H9 (cell line): ENCODE data around the gene OXCT1. TPM values are rescaled to one million over a fixed set of nuclear protein-coding genes. Genes with fewer than 3 reads are reported as not detected.

Experiments used
- DNase-seq: peaks from one replicate; pipeline ENCODE4 v3.0.0-alpha.2; 2017
- H2AFZ ChIP-seq: one replicate; pipeline ENCODE4 v1.6.1; 2013; ENCODE audit warnings: mild to moderate bottlenecking, low read length, control low read depth, moderate library complexity
- H2AK5ac ChIP-seq: 2 replicates; pipeline ENCODE4 v1.6.1; 2013; ENCODE audit warnings: low read length, control low read depth, mixed read lengths; ENCODE audit not compliant: insufficient read length
- H2BK120ac ChIP-seq: one replicate; pipeline ENCODE4 v1.6.1; 2013; ENCODE audit warnings: low read depth, mild to moderate bottlenecking, low read length, control low read depth, inconsistent platforms; ENCODE audit not compliant: poor library complexity, severe bottlenecking
- H2BK12ac ChIP-seq: 2 replicates; pipeline ENCODE4 v1.6.1; 2013; ENCODE audit warnings: low read length, control low read depth, mixed read lengths, low read depth; ENCODE audit not compliant: insufficient read length
- H2BK15ac ChIP-seq: 2 replicates; pipeline ENCODE4 v1.6.1; 2013; ENCODE audit warnings: low read depth, low read length, control low read depth
- H2BK20ac ChIP-seq: one replicate; pipeline ENCODE4 v1.6.1; 2013; ENCODE audit warnings: low read depth, mild to moderate bottlenecking, low read length, control low read depth, inconsistent platforms; ENCODE audit not compliant: poor library complexity, severe bottlenecking
- H2BK5ac ChIP-seq: 2 replicates; pipeline ENCODE4 v1.6.1; 2013; ENCODE audit warnings: low read length, control low read depth, mixed read lengths; ENCODE audit not compliant: insufficient read length
- H3K14ac ChIP-seq: 2 replicates; pipeline ENCODE4 v1.6.1; 2013; ENCODE audit warnings: low read length, control low read depth; ENCODE audit not compliant: insufficient read depth
- H3K18ac ChIP-seq: 2 replicates; pipeline ENCODE4 v1.6.1; 2013; ENCODE audit warnings: low read depth, mild to moderate bottlenecking, mixed read lengths, low read length, control low read depth; ENCODE audit not compliant: insufficient read length
- H3K23ac ChIP-seq: 2 replicates; pipeline ENCODE4 v1.6.1; 2013; ENCODE audit warnings: low read length, control low read depth, mixed read lengths, low read depth; ENCODE audit not compliant: insufficient read length
- H3K23me2 ChIP-seq: 2 replicates; pipeline ENCODE4 v1.6.1; 2013; ENCODE audit warnings: low read depth, mild to moderate bottlenecking, mixed read lengths, low read length, control low read depth; ENCODE audit not compliant: insufficient read length, poor library complexity, severe bottlenecking
- H3K27ac ChIP-seq: 2 replicates; pipeline ENCODE4 v1.5.1; 2013; ENCODE audit warnings: low read length, control low read depth, mixed read lengths, low read depth; ENCODE audit not compliant: insufficient read length
- H3K27me3 ChIP-seq: 2 replicates; pipeline ENCODE4 v1.6.1; 2013; ENCODE audit warnings: low read length, control low read depth, inconsistent platforms; ENCODE audit not compliant: insufficient read depth
- H3K4ac ChIP-seq: 2 replicates; pipeline ENCODE4 v1.6.1; 2013; ENCODE audit warnings: low read depth, mild to moderate bottlenecking, control low read depth, inconsistent platforms, low read length, moderate library complexity
- H3K4me1 ChIP-seq: 2 replicates; pipeline ENCODE4 v1.6.1; 2013; ENCODE audit warnings: low read length, control low read depth, inconsistent platforms; ENCODE audit not compliant: insufficient read depth
- H3K4me2 ChIP-seq: 2 replicates; pipeline ENCODE4 v1.6.1; 2013; ENCODE audit warnings: low read length, control low read depth, mixed read lengths; ENCODE audit not compliant: insufficient read length, insufficient read depth
- H3K56ac ChIP-seq: 2 replicates; pipeline ENCODE4 v1.6.1; 2013; ENCODE audit warnings: low read depth, mild to moderate bottlenecking, mixed read lengths, low read length, control low read depth; ENCODE audit not compliant: insufficient read length
- H3K79me1 ChIP-seq: 2 replicates; pipeline ENCODE4 v1.6.1; 2013; ENCODE audit warnings: low read depth, mild to moderate bottlenecking, moderate library complexity, low read length, control low read depth, inconsistent platforms; ENCODE audit not compliant: insufficient read depth, poor library complexity, severe bottlenecking
- H3K79me2 ChIP-seq: 2 replicates; pipeline ENCODE4 v1.6.1; 2013; ENCODE audit warnings: low read length, control low read depth, inconsistent platforms; ENCODE audit not compliant: insufficient read depth
- H3K9ac ChIP-seq: 2 replicates; pipeline ENCODE4 v1.6.1; 2013; ENCODE audit warnings: low read length, control low read depth, mixed read lengths; ENCODE audit not compliant: insufficient read length; ENCODE audit errors: extremely low read depth
- H3K9me3 ChIP-seq: one replicate; pipeline ENCODE4 v1.6.1; 2013; ENCODE audit warnings: low read depth, low read length, inconsistent platforms; ENCODE audit not compliant: control insufficient read depth
- H3T11ph ChIP-seq: one replicate; pipeline ENCODE4 v1.6.1; 2013; ENCODE audit warnings: mild to moderate bottlenecking, low read length, control low read depth, inconsistent platforms
- H4K20me1 ChIP-seq: one replicate; pipeline ENCODE4 v1.6.1; 2013; ENCODE audit not compliant: control insufficient read depth, insufficient read length, insufficient read depth
- H4K5ac ChIP-seq: 2 replicates; pipeline ENCODE4 v1.6.1; 2013; ENCODE audit warnings: low read depth, mild to moderate bottlenecking, mixed read lengths, low read length, control low read depth; ENCODE audit not compliant: insufficient read length
- H4K8ac ChIP-seq: replicated peaks from 2 replicates; pipeline ENCODE4 v1.6.1; 2013; ENCODE audit warnings: low read length, control low read depth, mixed read lengths, low read depth; ENCODE audit not compliant: insufficient read length
- H4K91ac ChIP-seq: 2 replicates; pipeline ENCODE4 v1.6.1; 2013; ENCODE audit warnings: low read depth, mild to moderate bottlenecking, moderate library complexity, mixed read lengths, low read length, control low read depth; ENCODE audit not compliant: insufficient read length
- H3K27ac Mint-ChIP-seq, 3 experiments: 2 replicates in 2 of 3; 3 replicates in 1 of 3; pipeline ENCODE4 v1.8.0; 2020 to 2021; ENCODE audit warnings: mixed read lengths in 3 of 3, mild to moderate bottlenecking in 1 of 3, moderate library complexity in 1 of 3
- H3K27me3 Mint-ChIP-seq: 2 replicates; pipeline ENCODE4 v1.8.0; 2021; ENCODE audit warnings: low read depth, mild to moderate bottlenecking, moderate library complexity, mixed read lengths
- H3K36me3 Mint-ChIP-seq, 3 experiments: 2 replicates in 2 of 3; 3 replicates in 1 of 3; pipeline ENCODE4 v1.8.0; 2020 to 2021; ENCODE audit warnings: low read depth in 3 of 3, mixed read lengths in 3 of 3; ENCODE audit not compliant: insufficient read depth in 1 of 3
- H3K4me1 Mint-ChIP-seq, 2 experiments: 2 replicates each; pipeline ENCODE4 v1.8.0; 2020; ENCODE audit warnings: mixed read lengths in 2 of 2
- H3K4me3 Mint-ChIP-seq, 2 experiments: 2 replicates in 1 of 2; 3 replicates in 1 of 2; pipeline ENCODE4 v1.8.0; 2020 to 2021; ENCODE audit warnings: mild to moderate bottlenecking in 2 of 2, mixed read lengths in 2 of 2, moderate library complexity in 1 of 2
- H3K9me3 Mint-ChIP-seq, 2 experiments: 2 replicates in 1 of 2; 3 replicates in 1 of 2; pipeline ENCODE4 v1.8.0; 2020; ENCODE audit warnings: mild to moderate bottlenecking in 2 of 2, mixed read lengths in 2 of 2, moderate library complexity in 1 of 2
- CTCF ChIP-seq: fragments of 200-600 bp; sonication (generic); conservative IDR thresholded peaks from 3 replicates; pipeline ENCODE4 v1.8.0; 2021; ENCODE audit warnings: antibody characterized with exemption, mild to moderate bottlenecking
- WGBS: extraction: QIAGEN DNeasy Blood & Tissue Kit; methylation state at CpG from one replicate; pipeline ENCODE4 v1.1.7; 2013; ENCODE audit warnings: missing lambda C conversion rate, low lambda C conversion rate, mixed read lengths; ENCODE audit not compliant: insufficient read length; ENCODE audit errors: extremely low coverage; 5-methylcytosine and 5-hydroxymethylcytosine counted together
- total RNA-seq: library from RNA; stranded (reverse); gene quantifications from 2 replicates; pipeline ENCODE4 v1.2.1, GENCODE V29; 2021

Gene OXCT1
- total RNA-seq, 1 experiment from 2014 or later = 25.6 TPM

GRCh38 chr5:41844502-41844901, 25.7 kb downstream of the OXCT1 start:
- Mint-ChIP-seq H3K9me3 (peaks cover 0 to 9% of the 10 kb centered on the region in 2 experiments; a peak in 4 of 5 replicates), H3K4me3 (no peak overlapping the region), H3K36me3 (peaks cover 10 to 19% (median 13%) of the 10 kb centered on the region in 3 experiments), H3K27me3 (no peaks in the 10 kb centered on the region), H3K27ac (no peak overlapping the region), H3K4me1 (no peaks in the 10 kb centered on the region)
- Histone ChIP-seq H2AFZ (no peak overlapping the region), H3K14ac (no peak overlapping the region), H3K9ac (no peak overlapping the region), H3K23me2 (no peaks in the 10 kb centered on the region), H3K9me3 (no peaks in the 10 kb centered on the region), H3K4me1 (no peaks in the 10 kb centered on the region), H3K79me2 (no peaks in the 10 kb centered on the region), H3K27ac (no peak overlapping the region), H4K91ac (no peak overlapping the region), H3K27me3 (no peaks in the 10 kb centered on the region), H3K18ac (no peak overlapping the region), H3K23ac (no peak overlapping the region), H4K20me1 (no peaks in the 10 kb centered on the region), H3K79me1 (no peaks in the 10 kb centered on the region), H3K4me2 (no peak overlapping the region), H2BK5ac (no peak overlapping the region), H2BK15ac (no peak overlapping the region), H2AK5ac (no peak overlapping the region), H2BK12ac (no peak overlapping the region), H2BK120ac (no peak overlapping the region), H3K4ac (no peak overlapping the region), H3T11ph (no peak overlapping the region), H3K56ac (no peak overlapping the region), H4K5ac (no peak overlapping the region), H4K8ac (no peak overlapping the region), H2BK20ac (no peak overlapping the region)
- WGBS = no CpG with 5 or more reads among the region's 3 CpGs
- no peak for TF ChIP-seq CTCF
- no peak for DNase-seq
